Body of pancreas (tissue), 4 donors: Measurements from ENCODE around the gene SMURF2. TPM values are rescaled to one million over a fixed set of nuclear protein-coding genes. Genes with fewer than 3 reads are reported as not detected.
"Not testable (repeated sequence)": the region's sequence is repeated elsewhere in the genome, so short reads cannot be mapped to it uniquely, and the experiment has no call there.

Source experiments
- ATAC-seq: fragments of 150-250 bp; one replicate; pipeline ENCODE4 v1.9.1; 2016
- DNase-seq, 4 donors: peaks; one replicate each; pipeline ENCODE4 v3.0.0-alpha.2; 2019
- H3K27ac ChIP-seq, 4 donors: fragments of 200-600 bp; sonication (generic); 1 replicate in 3 of 4; 2 replicates in 1 of 4; pipeline versions ENCODE4 v1.5.1 to v1.6.1; 2016 to 2019; ENCODE audit warnings: mild to moderate bottlenecking in 1 of 4, mixed read lengths in 1 of 4, moderate library complexity in 1 of 4
- H3K27me3 ChIP-seq, 2 donors: fragments of 200-600 bp; sonication (generic); one replicate each; pipeline ENCODE4 v1.6.0; 2016; ENCODE audit warnings: mild to moderate bottlenecking in 1 of 2
- H3K36me3 ChIP-seq, 2 donors: fragments of 200-600 bp; sonication (generic); replicated peaks in 1 of 2; 2 replicates each; pipeline ENCODE4 v1.5.1; 2016; ENCODE audit warnings: low read depth in 2 of 2; ENCODE audit not compliant: insufficient read depth in 1 of 2
- H3K4me1 ChIP-seq: fragments of 200-600 bp; sonication (generic); one replicate; pipeline ENCODE4 v1.6.0; 2016
- H3K4me3 ChIP-seq, 2 donors: fragments of 200-600 bp; sonication (generic); 1 replicate in 1 of 2; 2 replicates in 1 of 2; pipeline ENCODE4 v1.5.1; 2016 to 2019
- H3K9me3 ChIP-seq, 3 donors: fragments of 200-600 bp; sonication (generic); 1 replicate in 2 of 3; 2 replicates in 1 of 3; pipeline ENCODE4 v1.5.1; 2016
- CTCF ChIP-seq, 7 experiments: fragments of 450-650 bp in 4 of 7; fragments of 200-600 bp in 3 of 7; sonication (generic) in 3 of 7; IDR thresholded peaks; one replicate each; pipeline ENCODE4 v1.5.1; 2016 to 2019; ENCODE audit warnings: antibody characterized with exemption in 7 of 7
- POLR2A ChIP-seq, 3 donors: fragments of 450-650 bp; IDR thresholded peaks; one replicate each; pipeline ENCODE4 v1.6.1; 2016; ENCODE audit warnings: antibody characterized with exemption in 3 of 3, mild to moderate bottlenecking in 2 of 3
- WGBS, 2 donors: methylation state at CpG; one replicate each; pipeline ENCODE4 v1.1.5; 2017; 5-methylcytosine and 5-hydroxymethylcytosine counted together
- intact Hi-C: fragments of 100-400 bp; cut with DNase I; formaldehyde crosslinking; loops from one replicate; pipeline ENCODE4 v1.15.1; 2023
- total RNA-seq, 2 donors: library from RNA; depleted of rRNA; stranded (reverse); fragments of >200 nt; gene quantifications; one replicate each; pipeline ENCODE4 v1.1.0, GENCODE V29; 2016

The SMURF2 gene
- total RNA-seq, 2 donors from 2014 or later, result 10.6 to 15.5 TPM

- intact Hi-C loops, result no loop called here
- DNase-seq, result no peak
- no peak overlapping the region for H3K27ac ChIP-seq
Measured at GRCh38 chr17:64615028-64615677, 47.0 kb downstream of the SMURF2 start.

GRCh38 chr17:64614266-64615027 is 47.7 kb downstream of the SMURF2 start:
- no peak for ATAC-seq
- Histone ChIP-seq H3K4me3 (no peak overlapping the region), H3K9me3 (no peaks in the 10 kb centered on the region), H3K36me3 (no peaks in the 10 kb centered on the region), H3K27me3 (no peaks in the 10 kb centered on the region), H3K4me1 (peaks cover 15% of the 10 kb centered on the region), H3K27ac (no peak overlapping the region)
- 78 to 89% methylated on average over 2 of the region's 2 CpGs for WGBS, 2 donors
- no peak for DNase-seq
- intact Hi-C loops, result no loop called here
- TF ChIP-seq POLR2A (IDR thresholded peaks at IDR 0.05) (no peak), CTCF (IDR thresholded peaks at IDR 0.05) (no peak)

More at GRCh38 chr17:64615028-64615677, 47.0 kb downstream of the SMURF2 start:
- 48 to 61% methylated on average over 3 of the region's 3 CpGs for WGBS, 2 donors
- Histone ChIP-seq H3K4me1 (peaks cover 22% of the 10 kb centered on the region), H3K27me3 (no peaks in the 10 kb centered on the region), H3K4me3 (no peak overlapping the region), H3K9me3 (no peaks in the 10 kb centered on the region), H3K36me3 (no peaks in the 10 kb centered on the region)
- TF ChIP-seq CTCF (IDR thresholded peaks at IDR 0.05) (no peak), POLR2A (IDR thresholded peaks at IDR 0.05) (no peak)
- ATAC-seq, result no peak

- Histone ChIP-seq H3K9me3 (no peaks in the 10 kb centered on the region), H3K4me1 (peaks cover 15% of the 10 kb centered on the region), H3K27me3 (no peaks in the 10 kb centered on the region), H3K4me3 (no peak overlapping the region), H3K36me3 (no peaks in the 10 kb centered on the region), H3K27ac (no peak overlapping the region)
- intact Hi-C loops, result no loop called here
- DNase-seq, result no peak
- TF ChIP-seq POLR2A (IDR thresholded peaks at IDR 0.05), result no peak
- TF ChIP-seq CTCF (IDR thresholded peaks at IDR 0.05), result no peak
- no peak for ATAC-seq
- WGBS, 2 donors, result 90 to 91% methylated on average over 7 of the region's 7 CpGs
Measured at GRCh38 chr17:64611369-64611768, 50.7 kb downstream of the SMURF2 start.

- H3K9me3 ChIP-seq, H3K36me3 ChIP-seq, H3K4me3 ChIP-seq, DNase-seq, H3K27me3 ChIP-seq, intact Hi-C loops, H3K27ac ChIP-seq, ATAC-seq: not testable (repeated sequence)
- 88 to 100% methylated on average over 2 of the region's 2 CpGs for WGBS, 2 donors
- peaks cover 20% of the 10 kb centered on the region for H3K4me1 ChIP-seq
Measured at GRCh38 chr17:64610244-64610643, 51.9 kb downstream of the SMURF2 start.

- 78 to 79% methylated on average over 2 of the region's 2 CpGs for WGBS, 2 donors
- H3K9me3 ChIP-seq, result no peaks in the 10 kb centered on the region
- H3K27ac ChIP-seq, result no peak overlapping the region
- no peaks in the 10 kb centered on the region for H3K36me3 ChIP-seq
- H3K4me3 ChIP-seq, result no peak overlapping the region
- TF ChIP-seq POLR2A (IDR thresholded peaks at IDR 0.05) (no peak), CTCF (IDR thresholded peaks at IDR 0.05) (no peak)
- H3K27me3 ChIP-seq, result no peaks in the 10 kb centered on the region
- intact Hi-C loops, result no loop called here
- no peak for DNase-seq
- no peak for ATAC-seq
- H3K4me1 ChIP-seq, result peaks cover 13% of the 10 kb centered on the region
Measured at GRCh38 chr17:64608571-64608981, 53.5 kb downstream of the SMURF2 start.
